GM19395 (cell line): ENCODE data around the gene INTS13.
"Not testable (repeated sequence)": the region's sequence is repeated elsewhere in the genome, so short reads cannot be mapped to it uniquely, and the experiment has no call there.

ENCODE experiments used
- ATAC-seq: cut with Tn5 transposase; IDR thresholded peaks from one replicate; pipeline ENCODE4 v1.9.1; 2021; ENCODE audit warnings: mild to moderate bottlenecking, moderate library complexity; ENCODE audit not compliant: unreplicated experiment

Gene INTS13

DNA sequence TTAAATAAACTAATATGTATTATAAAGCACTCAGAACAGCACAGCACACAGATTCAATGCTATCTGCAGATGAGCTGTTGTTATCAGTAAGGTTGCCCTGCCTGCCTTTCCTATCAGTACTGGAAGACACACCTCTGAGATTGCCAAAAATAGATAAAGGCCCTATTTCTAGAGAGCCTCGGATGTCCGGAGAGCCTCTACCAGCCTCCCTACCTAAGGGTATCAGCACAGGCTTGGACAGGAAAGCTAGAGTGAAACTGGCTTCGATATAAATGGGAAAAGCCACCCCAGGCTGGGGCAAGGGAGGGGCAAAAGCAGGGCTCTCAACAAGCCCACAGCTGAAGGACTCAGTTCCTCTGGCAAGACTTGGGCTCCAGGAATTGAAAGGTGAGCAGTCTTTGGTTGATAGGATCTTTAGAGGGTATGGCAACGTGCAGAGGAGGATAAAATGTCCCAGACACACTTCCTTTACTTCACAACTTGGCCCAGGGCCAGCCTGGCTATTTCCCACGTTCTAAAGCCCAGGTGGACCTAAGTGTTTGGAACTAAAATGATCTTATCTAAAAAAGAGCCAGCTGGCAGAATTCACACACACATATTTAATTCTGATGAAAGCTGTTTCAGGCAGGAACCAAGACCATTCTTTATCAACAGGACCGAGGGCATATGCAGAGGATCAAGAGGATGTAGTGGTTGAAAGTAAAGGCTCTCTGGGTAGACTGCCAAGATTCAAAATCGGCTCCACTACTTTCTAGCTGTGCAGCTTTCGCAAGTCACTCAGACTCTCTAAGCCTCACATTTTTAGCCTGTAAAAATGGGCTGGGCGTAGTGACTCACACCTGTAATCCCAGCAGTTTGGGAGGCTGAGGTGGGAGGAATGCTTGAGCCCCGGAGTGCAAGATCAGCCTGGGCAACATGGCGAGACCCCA is 67.0 kb downstream of the INTS13 start:
- peak; percentile 39 for ATAC-seq

GRCh38 chr12:26869908-26870459 is 67.8 kb downstream of the INTS13 start:
- ATAC-seq, result no peak

DNA sequence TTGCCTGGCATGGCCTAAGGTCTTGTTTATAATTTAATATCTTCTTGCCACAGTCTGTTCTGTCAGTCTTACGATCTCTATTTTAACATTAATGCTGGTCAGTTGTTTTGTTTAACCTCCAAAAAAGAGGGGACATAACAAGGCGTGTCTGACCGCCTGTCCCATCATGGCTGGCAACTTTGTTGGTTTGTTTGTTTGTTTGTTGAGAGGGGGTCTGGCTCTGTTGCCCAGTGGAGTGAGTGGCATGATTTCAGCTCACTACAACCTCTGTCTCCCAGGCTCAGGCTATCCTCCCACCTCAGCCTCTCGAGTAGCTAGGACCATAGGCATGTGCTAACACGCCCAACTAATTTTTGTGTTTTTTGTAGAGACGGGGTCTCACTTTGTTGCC is 68.7 kb downstream of the INTS13 start:
- ATAC-seq, result no peak

DNA sequence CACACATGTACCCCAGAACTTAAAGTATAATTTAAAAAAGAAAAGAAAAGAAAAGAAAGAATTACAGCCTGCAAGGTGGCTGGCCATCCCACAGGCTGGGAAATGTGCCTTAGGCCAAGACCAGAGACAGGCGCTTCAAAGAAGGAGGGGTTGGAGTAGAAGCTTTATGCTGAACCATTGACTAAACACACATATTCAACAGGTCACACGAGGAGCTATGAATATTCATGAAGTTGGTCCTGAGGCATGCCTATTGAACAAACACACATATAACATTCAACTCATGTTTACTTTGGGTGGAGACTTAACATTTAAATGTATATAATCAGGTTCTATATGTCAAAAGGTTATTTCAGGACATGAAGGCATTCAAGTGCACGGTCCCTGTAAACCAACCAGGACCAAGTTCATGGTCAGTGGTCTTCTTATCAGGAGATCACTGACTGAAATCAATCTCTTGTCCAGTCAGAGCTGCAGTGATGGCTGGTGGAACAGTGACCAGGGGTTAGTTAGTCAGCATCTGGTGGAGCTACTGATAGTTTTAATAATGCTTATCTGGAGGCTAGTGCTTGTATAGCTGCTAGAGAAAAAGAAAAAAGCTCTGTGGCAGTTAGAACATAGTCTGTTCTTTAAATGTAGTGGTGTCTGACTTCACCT is 69.2 kb downstream of the INTS13 start:
- no peak for ATAC-seq

DNA sequence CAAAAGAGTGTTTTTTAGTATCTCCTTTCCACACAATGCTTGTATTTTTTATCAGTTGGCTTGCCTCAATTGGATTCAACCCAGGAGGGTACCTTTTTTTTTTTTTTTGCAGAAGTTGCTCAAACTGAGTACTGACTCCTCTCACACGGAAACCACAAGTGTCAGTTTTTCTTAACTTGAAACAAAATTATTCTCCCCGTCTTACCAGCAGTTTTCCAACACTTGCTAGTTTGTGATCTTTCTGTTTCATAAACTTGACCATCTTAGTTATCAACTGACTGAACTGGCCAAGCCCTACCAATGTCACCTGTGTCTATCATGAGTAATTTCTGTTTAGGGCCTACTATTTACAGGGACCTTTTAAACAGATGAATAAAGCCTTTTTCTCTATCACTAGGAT is 70.7 kb downstream of the INTS13 start:
- peak; percentile 70 for ATAC-seq

GRCh38 chr12:26863515-26863914 is 74.3 kb downstream of the INTS13 start:
- ATAC-seq, result no peak

DNA sequence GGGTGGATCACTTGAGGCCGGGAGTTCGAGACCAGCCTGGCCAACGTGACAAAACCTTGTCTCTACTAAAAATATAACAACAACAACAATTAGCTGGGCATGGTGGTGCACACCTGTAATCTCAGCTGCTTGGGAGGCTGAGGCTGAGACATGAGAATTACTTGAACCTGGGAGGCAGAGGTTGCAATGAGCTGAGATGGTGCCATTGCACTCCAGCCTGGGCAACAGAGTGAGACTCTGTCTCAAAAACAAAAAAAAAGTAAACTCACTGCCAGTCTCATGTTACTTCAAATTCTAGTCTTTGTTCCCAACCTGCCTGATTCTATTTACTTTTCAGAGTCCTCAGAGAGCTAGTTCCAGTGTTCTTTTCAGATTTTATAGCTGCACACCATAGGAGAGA is 75.0 kb downstream of the INTS13 start:
- not testable (repeated sequence) for ATAC-seq

DNA sequence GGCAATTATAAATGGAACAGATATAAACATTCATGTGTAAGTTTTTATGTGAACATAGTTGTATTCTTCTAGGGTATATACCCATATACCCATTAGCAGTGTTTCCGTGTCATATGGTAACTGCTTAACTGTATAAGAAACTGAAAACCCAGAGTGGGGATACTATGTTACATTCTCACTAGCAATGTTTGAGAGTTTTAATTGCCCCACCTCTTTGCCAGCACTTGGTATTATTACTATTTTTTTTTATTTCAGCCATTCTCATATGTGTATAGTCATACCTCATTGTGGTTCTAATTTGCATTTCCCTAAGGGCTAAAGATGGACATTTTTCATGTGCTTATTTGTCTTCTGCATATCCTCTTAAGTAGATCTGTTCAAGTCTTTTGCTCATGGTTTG is 76.1 kb downstream of the INTS13 start:
- ATAC-seq, result no peak

GRCh38 chr12:26857465-26858176 is 80.2 kb downstream of the INTS13 start:
- no peak for ATAC-seq

GRCh38 chr12:26855337-26855736 is 82.4 kb downstream of the INTS13 start:
- ATAC-seq, result no peak
